T-cell (primary cell): ENCODE measurements around the gene MTA3. TPM values are rescaled to one million over a fixed set of nuclear protein-coding genes. Genes with fewer than 3 reads are reported as not detected.
A peak's percentile ranks its signal among the peaks of the same experiment; 100 is the strongest.

Source experiments
- ATAC-seq, 4 experiments: fragments of 200-7000 bp in 3 of 4; fragments of 150-1000 bp in 1 of 4; cut with Tn5 transposase; replicated peaks in 1 of 4; 1 replicate in 3 of 4; 2 replicates in 1 of 4; pipeline ENCODE4 v1.10.0; 2021; ENCODE audit warnings: moderate library complexity in 3 of 4, mild to moderate bottlenecking in 2 of 4, moderate number of reproducible peaks in 1 of 4
- CTCF ChIA-PET, 2 donors: fragments of 300-600 bp; sonication (Branson Sonifier 250); formaldehyde crosslinking; loops; one replicate each; lab custom pipeline; 2022; ENCODE audit warnings: antibody characterized with exemption in 2 of 2; lab: Charles Lee
- POLR2A ChIA-PET, 2 donors: fragments of 300-600 bp; sonication (Branson Sonifier 250); formaldehyde crosslinking; loops; one replicate each; lab custom pipeline; 2022; ENCODE audit warnings: antibody characterized with exemption in 2 of 2; lab: Charles Lee
- DNase-seq, 35 experiments: peaks; one replicate each; pipeline versions ENCODE4 v3.0.0 to v3.0.0-alpha.2; 2013 to 2023
- H3K27ac ChIP-seq: one replicate; pipeline ENCODE4 v1.5.1; 2013; ENCODE audit warnings: low read length
- H3K27me3 ChIP-seq, 2 experiments: replicated peaks in 1 of 2; 1 replicate in 1 of 2; 2 replicates in 1 of 2; pipeline versions ENCODE4 v1.6.1 to v1.7.0; 2013; ENCODE audit warnings: low read length in 1 of 2, mixed read lengths in 1 of 2; ENCODE audit not compliant: control insufficient read depth in 2 of 2, insufficient read depth in 2 of 2; ENCODE audit errors: extremely low read depth in 1 of 2
- H3K36me3 ChIP-seq, 2 donors: 1 replicate in 1 of 2; 2 replicates in 1 of 2; pipeline versions ENCODE4 v1.6.1 to v1.7.0; 2013; ENCODE audit warnings: low read length in 1 of 2; ENCODE audit not compliant: control insufficient read depth in 2 of 2, insufficient read depth in 1 of 2; ENCODE audit errors: extremely low read depth in 1 of 2
- H3K4me1 ChIP-seq, 2 experiments: 1 replicate in 1 of 2; 2 replicates in 1 of 2; pipeline versions ENCODE4 v1.6.1 to v1.7.0; 2013; ENCODE audit warnings: low read length in 2 of 2, mixed read lengths in 1 of 2; ENCODE audit not compliant: insufficient read depth in 2 of 2, control insufficient read depth in 1 of 2; ENCODE audit errors: extremely low read depth in 1 of 2
- H3K4me3 ChIP-seq, 2 donors: 1 replicate in 1 of 2; 2 replicates in 1 of 2; pipeline versions ENCODE4 v1.5.1 to v1.7.0; 2013; ENCODE audit warnings: mild to moderate bottlenecking in 2 of 2, low read length in 1 of 2, moderate library complexity in 1 of 2; ENCODE audit not compliant: control insufficient read depth in 1 of 2; ENCODE audit errors: extremely low read depth in 1 of 2
- H3K9me3 ChIP-seq: 2 replicates; pipeline ENCODE4 v1.7.0; 2013
- H3K27ac Mint-ChIP-seq, 2 donors: one replicate each; pipeline ENCODE4 v1.8.0; 2020 to 2021; ENCODE audit warnings: mild to moderate bottlenecking in 2 of 2, mixed read lengths in 2 of 2
- H3K27me3 Mint-ChIP-seq, 2 donors: one replicate each; pipeline ENCODE4 v1.8.0; 2021 to 2022; ENCODE audit warnings: mixed read lengths in 2 of 2
- H3K36me3 Mint-ChIP-seq: one replicate; pipeline ENCODE4 v1.8.0; 2021; ENCODE audit warnings: mixed read lengths
- H3K4me1 Mint-ChIP-seq, 3 donors: one replicate each; pipeline ENCODE4 v1.8.0; 2020 to 2022; ENCODE audit warnings: mixed read lengths in 3 of 3, mild to moderate bottlenecking in 1 of 3
- H3K4me3 Mint-ChIP-seq, 3 donors: one replicate each; pipeline ENCODE4 v1.8.0; 2020 to 2022; ENCODE audit warnings: mild to moderate bottlenecking in 3 of 3, mixed read lengths in 3 of 3, moderate library complexity in 3 of 3
- H3K9me3 Mint-ChIP-seq, 3 donors: one replicate each; pipeline ENCODE4 v1.8.0; 2020 to 2022; ENCODE audit warnings: mixed read lengths in 3 of 3
- WGBS: methylation state at CpG from one replicate; pipeline ENCODE4 v1.1.5; 2013; ENCODE audit warnings: missing lambda C conversion rate; ENCODE audit not compliant: insufficient coverage; 5-methylcytosine and 5-hydroxymethylcytosine counted together
- total RNA-seq, 35 experiments: library from RNA in 6 of 35; stranded (reverse) in 6 of 35; fragments of 120-200 nt in 1 of 35; gene quantifications; one replicate each; pipeline versions ENCODE4 v1.2.1 to v1.2.4 and lab custom pipeline; 2013 to 2026

Gene MTA3
- total RNA-seq, 5 donors from 2014 or later (not counting 1 experiment from before 2014, with no cell fraction given) = 20.9 to 42.4 (median 24.6) TPM

GRCh38 chr2:42788478-42788793, 220.0 kb downstream of the MTA3 start:
- H3K27me3 Mint-ChIP-seq = peaks cover 15 to 53% of the 10 kb centered on the region in 2 donors
- WGBS = 100% methylated on average over 1 of the region's 9 CpGs
- peaks cover 0 to 74% of the 10 kb centered on the region in 2 experiments for H3K27me3 ChIP-seq
- H3K27ac ChIP-seq = no peak overlapping the region
- H3K4me3 ChIP-seq = no peak overlapping the region
- no peaks in the 10 kb centered on the region for H3K36me3 Mint-ChIP-seq
- no peak overlapping the region for H3K4me3 Mint-ChIP-seq
- H3K27ac Mint-ChIP-seq = no peak overlapping the region
- CTCF ChIA-PET = no interaction called here
- no peaks in the 10 kb centered on the region for H3K9me3 Mint-ChIP-seq
- H3K36me3 ChIP-seq = peaks cover 0 to 3% of the 10 kb centered on the region in 2 donors
- no peaks in the 10 kb centered on the region for H3K9me3 ChIP-seq
- H3K4me1 ChIP-seq = peaks cover 3 to 17% of the 10 kb centered on the region in 2 experiments
- DNase-seq (no peak), ATAC-seq (no peak)
- H3K4me1 Mint-ChIP-seq = peaks cover 9 to 15% (median 15%) of the 10 kb centered on the region in 3 donors
- POLR2A ChIA-PET = no interaction called here

GRCh38 chr2:42788882-42789281, 220.4 kb downstream of the MTA3 start:
- POLR2A ChIA-PET = no interaction called here
- H3K4me1 Mint-ChIP-seq = peaks cover 14 to 20% (median 19%) of the 10 kb centered on the region in 3 donors
- H3K27ac ChIP-seq = no peak overlapping the region
- 35% methylated on average over 2 of the region's 4 CpGs for WGBS
- DNase-seq = no peak
- H3K36me3 ChIP-seq = no peaks in the 10 kb centered on the region
- CTCF ChIA-PET = no interaction called here
- peaks cover 15 to 58% of the 10 kb centered on the region in 2 donors for H3K27me3 Mint-ChIP-seq
- H3K4me1 ChIP-seq = peaks cover 8 to 20% of the 10 kb centered on the region in 2 experiments
- no peak overlapping the region for H3K27ac Mint-ChIP-seq
- no peak overlapping the region for H3K4me3 ChIP-seq
- no peaks in the 10 kb centered on the region for H3K9me3 ChIP-seq
- peaks cover 0 to 73% of the 10 kb centered on the region in 2 experiments for H3K27me3 ChIP-seq
- H3K4me3 Mint-ChIP-seq = no peak overlapping the region
- no peak for ATAC-seq
- H3K36me3 Mint-ChIP-seq = no peaks in the 10 kb centered on the region
- H3K9me3 Mint-ChIP-seq = no peaks in the 10 kb centered on the region

GRCh38 chr2:42789751-42790150, 221.3 kb downstream of the MTA3 start:
- Histone ChIP-seq H3K36me3 (no peaks in the 10 kb centered on the region), H3K27ac (no peak overlapping the region), H3K4me1 (peaks cover 11 to 20% of the 10 kb centered on the region in 2 experiments), H3K27me3 (peaks cover 0 to 76% of the 10 kb centered on the region in 2 experiments), H3K9me3 (no peaks in the 10 kb centered on the region), H3K4me3 (no peak overlapping the region)
- Mint-ChIP-seq H3K9me3 (no peaks in the 10 kb centered on the region), H3K4me3 (peak overlapping the region in 1 of 3 donors; percentile 8), H3K36me3 (no peaks in the 10 kb centered on the region), H3K27ac (no peak overlapping the region), H3K4me1 (peaks cover 18 to 25% (median 21%) of the 10 kb centered on the region in 3 donors), H3K27me3 (peaks cover 15 to 63% of the 10 kb centered on the region in 2 donors)
- ATAC-seq = no peak
- 94% methylated on average over 2 of the region's 2 CpGs for WGBS
- DNase-seq = no peak
- POLR2A ChIA-PET = no interaction called here
- CTCF ChIA-PET = no interaction called here

GRCh38 chr2:42791606-42792005, 223.2 kb downstream of the MTA3 start:
- Histone ChIP-seq H3K27ac (no peak overlapping the region), H3K27me3 (peaks cover 0 to 74% of the 10 kb centered on the region in 2 experiments), H3K36me3 (no peaks in the 10 kb centered on the region), H3K4me1 (peaks cover 11 to 20% of the 10 kb centered on the region in 2 experiments), H3K4me3 (peak overlapping the region in 1 of 2 donors; percentile 54), H3K9me3 (no peaks in the 10 kb centered on the region)
- WGBS = 86% methylated on average over 2 of the region's 4 CpGs
- no peaks in the 10 kb centered on the region for H3K9me3 Mint-ChIP-seq
- peaks cover 27 to 35% (median 27%) of the 10 kb centered on the region in 3 donors for H3K4me1 Mint-ChIP-seq
- no peaks in the 10 kb centered on the region for H3K36me3 Mint-ChIP-seq
- H3K27ac Mint-ChIP-seq = no peak overlapping the region
- no peak for DNase-seq
- no peak for ATAC-seq
- CTCF ChIA-PET = interaction anchor here in 1 of 2 donors (0.7 kb wide), 1 partner anchor 247 kb away, joined by 3 read pairs; no protein-coding TSS in a partner anchor
- POLR2A ChIA-PET = interaction anchor here in 1 of 2 donors (0.6 kb wide), 2 partner anchors 98 to 1290 kb away, joined by 3 read pairs; no protein-coding TSS in a partner anchor
- H3K27me3 Mint-ChIP-seq = peaks cover 15 to 60% of the 10 kb centered on the region in 2 donors
- peak overlapping the region; percentile 64 to 75 (median 72) for H3K4me3 Mint-ChIP-seq

- Histone ChIP-seq H3K27ac (no peak overlapping the region), H3K4me3 (peak overlapping the region; percentile 38 to 54), H3K36me3 (no peaks in the 10 kb centered on the region), H3K9me3 (no peaks in the 10 kb centered on the region), H3K4me1 (peaks cover 11 to 20% of the 10 kb centered on the region in 2 experiments), H3K27me3 (peaks cover 0 to 69% of the 10 kb centered on the region in 2 experiments)
- ChIA-PET POLR2A (interaction anchor here in 1 of 2 donors (0.6 kb wide), 2 partner anchors 99 to 1289 kb away, joined by 3 read pairs; no protein-coding TSS in a partner anchor), CTCF (interaction anchor here (0.6 to 0.7 kb wide), 2 partner anchors 33 to 247 kb away, joined by 3 to 6 read pairs; no protein-coding TSS in a partner anchor)
- DNase-seq (peak in 4 of 35 experiments; percentile 6 to 25 (median 10)), ATAC-seq (peak; percentile 41 to 62 (median 46))
- Mint-ChIP-seq H3K4me3 (peak overlapping the region; percentile 64 to 75 (median 72)), H3K36me3 (no peaks in the 10 kb centered on the region), H3K4me1 (peaks cover 28 to 35% (median 28%) of the 10 kb centered on the region in 3 donors), H3K27me3 (peaks cover 15 to 56% of the 10 kb centered on the region in 2 donors), H3K9me3 (no peaks in the 10 kb centered on the region), H3K27ac (no peak overlapping the region)
- WGBS = 7% methylated on average over 11 of the region's 18 CpGs
These were observed 223.7 kb downstream of the MTA3 start for GRCh38 chr2:42792087-42792582.

GRCh38 chr2:42792583-42793333, 224.3 kb downstream of the MTA3 start, which contains the start of gene HAAO:
Gene HAAO, minus strand, starts transcription at chr2:42792583. Its CDS starts 47 bp downstream, at chr2:42792536.
- H3K36me3 ChIP-seq = no peaks in the 10 kb centered on the region
- no peaks in the 10 kb centered on the region for H3K36me3 Mint-ChIP-seq
- ATAC-seq (peak; percentile 71 to 77 (median 74)), DNase-seq (peak in 5 of 35 experiments; percentile 8 to 22 (median 14))
- H3K9me3 Mint-ChIP-seq = no peaks in the 10 kb centered on the region
- H3K4me3 ChIP-seq = peak within 1 kb of the TSS; percentile 38 to 54
- H3K4me1 ChIP-seq = peaks cover 11 to 20% of the 10 kb centered on the region in 2 experiments
- peaks cover 0 to 67% of the 10 kb centered on the region in 2 experiments for H3K27me3 ChIP-seq
- CTCF ChIA-PET = interaction anchor here in 1 of 2 donors (0.6 kb wide), 1 partner anchor 32 kb away, joined by 6 read pairs; no protein-coding TSS in a partner anchor
- POLR2A ChIA-PET = no interaction called here
- H3K27ac ChIP-seq = no peak within 1 kb of the TSS
- 5% methylated on average over 64 of the region's 75 CpGs for WGBS
- no peaks in the 10 kb centered on the region for H3K9me3 ChIP-seq
- peak within 1 kb of the TSS; percentile 68 to 75 (median 72) for H3K4me3 Mint-ChIP-seq
- peak within 1 kb of the TSS in 1 of 2 donors; percentile 80 for H3K27ac Mint-ChIP-seq
- H3K4me1 Mint-ChIP-seq = peaks cover 28 to 35% (median 28%) of the 10 kb centered on the region in 3 donors
- peaks cover 15 to 53% of the 10 kb centered on the region in 2 donors for H3K27me3 Mint-ChIP-seq
